Thyroid gland (tissue), 4 donors: ENCODE results near the gene GNB5.

Experiments used
- CTCF ChIP-seq, 6 experiments: fragments of 200-600 bp in 3 of 6; fragments of 450-650 bp in 3 of 6; sonication (generic) in 3 of 6; IDR thresholded peaks; one replicate each; pipeline ENCODE4 v1.5.1; 2016 to 2019; ENCODE audit warnings: antibody characterized with exemption in 6 of 6, mild to moderate bottlenecking in 2 of 6, inconsistent platforms in 1 of 6, moderate library complexity in 1 of 6
- POLR2A ChIP-seq, 2 donors: fragments of 450-650 bp; IDR thresholded peaks; one replicate each; pipeline ENCODE4 v1.6.1; 2017; ENCODE audit warnings: antibody characterized with exemption in 2 of 2, mild to moderate bottlenecking in 2 of 2, moderate library complexity in 1 of 2

- TF ChIP-seq CTCF (IDR thresholded peaks at IDR 0.05) (no peak), POLR2A (IDR thresholded peaks at IDR 0.05) (no peak)
Measured at GRCh38 chr15:52228921-52229320, 37.7 kb upstream of the GNB5 start.
